GM23338 (cell line): ENCODE data around the gene GCC1. TPM values are rescaled to one million over a fixed set of nuclear protein-coding genes. Genes with fewer than 3 reads are reported as not detected.

Source experiments
- ATAC-seq: fragments of 200-7000 bp; cut with Tn5 transposase; 3 replicates; pipeline ENCODE4 v1.9.1; 2020
- DNase-seq: peaks from one replicate; pipeline ENCODE4 v3.0.0-alpha.2; 2015; ENCODE audit warnings: low spot score
- H2AFZ ChIP-seq: fragments of 200-600 bp; sonication (generic); 2 replicates; pipeline ENCODE4 v1.8.0; 2016; ENCODE audit warnings: antibody characterized with exemption, mild to moderate bottlenecking, moderate library complexity
- H3F3A ChIP-seq: fragments of 200-600 bp; sonication (generic); replicated peaks from 2 replicates; pipeline ENCODE4 v1.8.0; 2017; ENCODE audit warnings: antibody characterized with exemption, mixed run types, low read depth
- H3K27ac ChIP-seq: fragments of 200-600 bp; sonication (generic); 2 replicates; pipeline ENCODE4 v1.6.1; 2016; ENCODE audit warnings: low read depth
- H3K27me3 ChIP-seq: fragments of 200-600 bp; sonication (generic); 2 replicates; pipeline ENCODE4 v1.8.0; 2016; ENCODE audit warnings: mild to moderate bottlenecking, mixed run types, moderate library complexity; ENCODE audit not compliant: insufficient read depth
- H3K36me3 ChIP-seq: fragments of 200-600 bp; sonication (generic); 2 replicates; pipeline ENCODE4 v1.8.0; 2016; ENCODE audit warnings: mild to moderate bottlenecking; ENCODE audit not compliant: insufficient read depth
- H3K4me1 ChIP-seq: fragments of 200-600 bp; sonication (generic); 2 replicates; pipeline ENCODE4 v1.8.0; 2016; ENCODE audit warnings: mild to moderate bottlenecking, moderate library complexity; ENCODE audit not compliant: insufficient read depth
- H3K4me2 ChIP-seq: fragments of 200-600 bp; sonication (generic); 2 replicates; pipeline ENCODE4 v1.7.1; 2017; ENCODE audit warnings: mixed run types
- H3K4me3 ChIP-seq: fragments of 200-600 bp; sonication (generic); 2 replicates; pipeline ENCODE4 v1.6.1; 2016; ENCODE audit warnings: mixed run types
- H3K79me2 ChIP-seq: fragments of 200-600 bp; sonication (generic); replicated peaks from 2 replicates; pipeline ENCODE4 v1.8.0; 2017; ENCODE audit warnings: mild to moderate bottlenecking; ENCODE audit not compliant: insufficient read depth
- H3K9me2 ChIP-seq: fragments of 200-600 bp; sonication (generic); 2 replicates; pipeline ENCODE4 v1.8.0; 2017; ENCODE audit not compliant: insufficient read depth
- H4K20me1 ChIP-seq: fragments of 200-600 bp; sonication (generic); replicated peaks from 2 replicates; pipeline ENCODE4 v1.8.0; 2017; ENCODE audit warnings: mild to moderate bottlenecking; ENCODE audit not compliant: insufficient read depth
- H3K27ac Mint-ChIP-seq: 2 replicates; pipeline ENCODE4 v1.8.0; 2020; ENCODE audit warnings: inconsistent platforms, mild to moderate bottlenecking, moderate library complexity, mixed read lengths
- H3K27me3 Mint-ChIP-seq: 3 replicates; pipeline ENCODE4 v1.8.0; 2022; ENCODE audit warnings: low read depth, mild to moderate bottlenecking, moderate library complexity, mixed read lengths, inconsistent platforms; ENCODE audit not compliant: insufficient read depth, poor library complexity
- H3K36me3 Mint-ChIP-seq: 3 replicates; pipeline ENCODE4 v1.8.0; 2021; ENCODE audit warnings: low read depth, mild to moderate bottlenecking, inconsistent platforms, moderate library complexity, mixed read lengths
- H3K4me1 Mint-ChIP-seq: 3 replicates; pipeline ENCODE4 v1.8.0; 2020; ENCODE audit warnings: mild to moderate bottlenecking, inconsistent platforms, mixed read lengths
- H3K4me3 Mint-ChIP-seq: 3 replicates; pipeline ENCODE4 v1.8.0; 2021; ENCODE audit warnings: moderate library complexity, mild to moderate bottlenecking, inconsistent platforms, mixed read lengths
- H3K9me3 Mint-ChIP-seq: 3 replicates; pipeline ENCODE4 v1.8.0; 2020; ENCODE audit warnings: moderate library complexity, mild to moderate bottlenecking, inconsistent platforms, mixed read lengths
- CTCF ChIP-seq, 2 experiments: fragments of 200-600 bp in 1 of 2; sonication (generic) in 1 of 2; conservative IDR thresholded peaks; 2 replicates each; pipeline versions ENCODE4 v1.5.1 to v1.6.1; 2016 to 2017; ENCODE audit warnings: antibody characterized with exemption in 2 of 2, low read depth in 2 of 2, mild to moderate bottlenecking in 2 of 2, moderate library complexity in 1 of 2
- ETS1 ChIP-seq: IDR thresholded peaks from 2 replicates; pipeline ENCODE4 v1.6.1; 2016; ENCODE audit warnings: antibody characterized with exemption
- EZH2 ChIP-seq: fragments of 200-600 bp; sonication (generic); IDR thresholded peaks from one replicate; pipeline ENCODE4 v1.8.0; 2017; ENCODE audit warnings: antibody characterized with exemption, mild to moderate bottlenecking, low read depth; ENCODE audit not compliant: unreplicated experiment
- JUNB ChIP-seq: IDR thresholded peaks from one replicate; pipeline ENCODE4 v1.6.1; 2016; ENCODE audit warnings: antibody characterized with exemption; ENCODE audit not compliant: unreplicated experiment
- NANOG ChIP-seq: IDR thresholded peaks from 2 replicates; pipeline ENCODE4 v1.6.1; 2016; ENCODE audit warnings: antibody characterized with exemption, borderline replicate concordance
- POLR2AphosphoS5 ChIP-seq: IDR thresholded peaks from 2 replicates; pipeline ENCODE4 v1.6.1; 2016; ENCODE audit warnings: antibody characterized with exemption, low read depth
- REST ChIP-seq: IDR thresholded peaks from one replicate; pipeline ENCODE4 v1.6.1; 2018; ENCODE audit warnings: antibody characterized with exemption; ENCODE audit not compliant: unreplicated experiment
- STAT1 ChIP-seq: IDR thresholded peaks from one replicate; pipeline ENCODE4 v1.6.1; 2016; ENCODE audit warnings: antibody characterized with exemption; ENCODE audit not compliant: unreplicated experiment
- ZNF114 ChIP-seq: fragments of 250-450 bp; sonication (Bioruptor Pico); IDR thresholded peaks from 2 replicates; pipeline ENCODE4 v1.5.0; 2020; ENCODE audit warnings: mild to moderate bottlenecking, moderate library complexity
- ZNF331 ChIP-seq: fragments of 250-450 bp; sonication (Bioruptor Pico); IDR thresholded peaks from 2 replicates; pipeline ENCODE4 v1.5.0; 2020; ENCODE audit warnings: low read depth, mild to moderate bottlenecking, moderate library complexity
- ZNF462 ChIP-seq: fragments of 250-450 bp; sonication (Bioruptor Pico); IDR thresholded peaks from 2 replicates; pipeline ENCODE4 v1.5.0; 2020; ENCODE audit warnings: mild to moderate bottlenecking, moderate library complexity
- polyA plus RNA-seq: library from polyadenylated mRNA; unstranded; fragments of >200 nt; fragmentation: Nextera tagmentation; extraction: Ambion mirVana; gene quantifications from 2 replicates; pipeline ENCODE4 v1.2.1, GENCODE V29; 2016
- total RNA-seq: library from RNA; depleted of rRNA; stranded (reverse); fragments of >200 nt; shearing (Covaris generic); gene quantifications from 2 replicates; pipeline ENCODE4 v1.2.3, GENCODE V29; 2014

Gene GCC1
- total and polyA plus RNA-seq, 2 experiments from 2014 or later, result 3.2 to 17.6 TPM

GRCh38 chr7:127580612-127581011, 4.8 kb downstream of the GCC1 start:
- Histone ChIP-seq H4K20me1 (peaks cover 23% of the 10 kb centered on the region; the same call in 1 of the 2 replicates), H3K4me2 (no peak overlapping the region)

More at GRCh38 chr7:127580612-127581011, 4.8 kb downstream of the GCC1 start:
- H2AFZ ChIP-seq, result no peak overlapping the region
- H3K27me3 ChIP-seq, result peaks cover under 1% of the 10 kb centered on the region
- H3K36me3 Mint-ChIP-seq, result peaks cover 22% of the 10 kb centered on the region
- DNase-seq, result no peak
- H3K9me3 Mint-ChIP-seq, result no peaks in the 10 kb centered on the region
- H3K4me1 Mint-ChIP-seq, result peaks cover 11% of the 10 kb centered on the region
- H3K27ac Mint-ChIP-seq, result no peak overlapping the region
- H3K27ac ChIP-seq, result no peak overlapping the region
- no peak overlapping the region for H3K4me3 ChIP-seq
- peaks cover 22% of the 10 kb centered on the region for H3K79me2 ChIP-seq
- TF ChIP-seq ZNF462 (no peak), POLR2AphosphoS5 (no peak), STAT1 (no peak), ZNF331 (CRISPR knock-in tag) (no peak), EZH2 (no peak), NANOG (no peak), JUNB (no peak), ETS1 (no peak), REST (no peak), ZNF114 (CRISPR knock-in tag) (no peak), CTCF (conservative IDR thresholded peaks at IDR 0.05; ENCODE audit: low read depth in 2 of 2) (no peak)
- no peak overlapping the region for H3K4me3 Mint-ChIP-seq
- no peaks in the 10 kb centered on the region for H3K9me2 ChIP-seq
- ATAC-seq, result no peak
- H3F3A ChIP-seq, result no peaks in the 10 kb centered on the region
- H3K27me3 Mint-ChIP-seq, result peaks cover 8% of the 10 kb centered on the region
- peaks cover 7% of the 10 kb centered on the region for H3K4me1 ChIP-seq
- H3K36me3 ChIP-seq, result peaks cover 7% of the 10 kb centered on the region; the same call in 1 of the 2 replicates
